ENCODE results near the gene ARHGAP22. TPM values are rescaled to one million over a fixed set of nuclear protein-coding genes. Genes with fewer than 3 reads are reported as not detected.
A peak's percentile ranks its signal among the peaks of the same experiment; 100 is the strongest.

The ARHGAP22 gene
- total RNA-seq, 3 donors from 2014 or later (not counting 1 experiment from before 2014, with no cell fraction given) = 0.21 to 0.40 TPM; not detected in 1

DNA sequence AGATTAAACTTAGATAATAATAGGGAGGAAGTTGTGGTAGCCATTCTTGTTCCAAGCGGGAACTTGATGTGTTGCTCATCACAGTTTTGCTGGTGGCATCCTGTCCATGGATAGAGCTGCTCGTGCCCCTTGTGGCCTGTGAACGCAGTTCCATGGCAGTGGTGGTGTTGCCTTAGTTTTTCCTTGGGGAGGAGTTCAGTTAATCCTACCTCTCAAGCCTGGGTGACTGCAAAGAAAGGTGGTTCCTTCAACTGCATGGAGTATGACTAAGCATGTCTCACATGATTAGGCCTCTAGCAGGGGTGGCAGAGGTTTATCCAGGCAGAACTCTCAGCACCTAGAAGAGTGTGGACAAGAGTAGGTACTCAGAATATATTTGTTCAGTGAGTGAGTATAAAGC lies 198.7 kb downstream of the ARHGAP22 start:
- intact Hi-C loops (cut with micrococcal nuclease) = no loop called here
- Mint-ChIP-seq H3K9me3 (no peaks in the 10 kb centered on the region), H3K4me1 (peaks cover 0 to 4% of the 10 kb centered on the region in 2 donors), H3K36me3 (no peaks in the 10 kb centered on the region), H3K4me3 (no peak overlapping the region), H3K27ac (no peak overlapping the region), H3K27me3 (ENCODE audit: low read depth in 2 of 2) (no peaks in the 10 kb centered on the region)
- no peaks in the 10 kb centered on the region for H3K27me3 ChIP-seq (ENCODE audit: control insufficient read depth, insufficient read depth, low read length)
- DNase-seq (no peak), ATAC-seq (no peak)
- H3K36me3 ChIP-seq (ENCODE audit: control insufficient read depth, insufficient read depth, low read length) = peaks cover 15% of the 10 kb centered on the region
- H3K4me3 ChIP-seq (ENCODE audit: low read length) = no peak overlapping the region
- no peaks in the 10 kb centered on the region for H3K9me3 ChIP-seq (ENCODE audit: control insufficient read depth, insufficient read depth, low read length)
- H3K4me1 ChIP-seq (ENCODE audit: control insufficient read depth, insufficient read depth, low read length) = no peaks in the 10 kb centered on the region
- 72% methylated on average over 3 of the region's 3 CpGs for WGBS (ENCODE audit: insufficient coverage)
- no peak overlapping the region for H3K27ac ChIP-seq (ENCODE audit: low read length)
- TF ChIP-seq, protein P1, sequence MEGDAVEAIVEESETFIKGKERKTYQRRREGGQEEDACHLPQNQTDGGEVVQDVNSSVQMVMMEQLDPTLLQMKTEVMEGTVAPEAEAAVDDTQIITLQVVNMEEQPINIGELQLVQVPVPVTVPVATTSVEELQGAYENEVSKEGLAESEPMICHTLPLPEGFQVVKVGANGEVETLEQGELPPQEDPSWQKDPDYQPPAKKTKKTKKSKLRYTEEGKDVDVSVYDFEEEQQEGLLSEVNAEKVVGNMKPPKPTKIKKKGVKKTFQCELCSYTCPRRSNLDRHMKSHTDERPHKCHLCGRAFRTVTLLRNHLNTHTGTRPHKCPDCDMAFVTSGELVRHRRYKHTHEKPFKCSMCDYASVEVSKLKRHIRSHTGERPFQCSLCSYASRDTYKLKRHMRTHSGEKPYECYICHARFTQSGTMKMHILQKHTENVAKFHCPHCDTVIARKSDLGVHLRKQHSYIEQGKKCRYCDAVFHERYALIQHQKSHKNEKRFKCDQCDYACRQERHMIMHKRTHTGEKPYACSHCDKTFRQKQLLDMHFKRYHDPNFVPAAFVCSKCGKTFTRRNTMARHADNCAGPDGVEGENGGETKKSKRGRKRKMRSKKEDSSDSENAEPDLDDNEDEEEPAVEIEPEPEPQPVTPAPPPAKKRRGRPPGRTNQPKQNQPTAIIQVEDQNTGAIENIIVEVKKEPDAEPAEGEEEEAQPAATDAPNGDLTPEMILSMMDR (IDR thresholded peaks at IDR 0.05) = no peak

DNA sequence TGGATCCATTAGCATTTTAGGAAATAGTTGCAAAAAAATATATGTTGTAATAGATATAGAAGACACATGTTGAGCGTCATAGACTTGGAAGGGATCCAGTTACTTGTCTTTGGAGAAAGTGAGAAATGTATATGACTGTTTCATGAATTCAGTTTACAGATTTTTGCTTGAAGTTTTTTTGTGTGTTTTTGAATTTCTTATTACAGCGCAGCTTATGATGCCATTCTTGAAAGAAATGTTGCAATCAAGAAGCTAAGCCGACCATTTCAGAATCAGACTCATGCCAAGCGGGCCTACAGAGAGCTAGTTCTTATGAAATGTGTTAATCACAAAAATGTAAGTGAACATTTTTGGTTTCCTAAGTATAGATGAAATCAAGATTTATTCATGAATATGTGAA lies 200.2 kb downstream of the ARHGAP22 start:
- Mint-ChIP-seq H3K36me3 (no peaks in the 10 kb centered on the region), H3K9me3 (no peaks in the 10 kb centered on the region), H3K4me1 (peaks cover 13 to 17% of the 10 kb centered on the region in 2 donors), H3K4me3 (no peak overlapping the region), H3K27me3 (ENCODE audit: low read depth in 2 of 2) (no peaks in the 10 kb centered on the region), H3K27ac (no peak overlapping the region)
- Histone ChIP-seq H3K36me3 (ENCODE audit: control insufficient read depth, insufficient read depth, low read length) (peaks cover 5% of the 10 kb centered on the region), H3K4me3 (ENCODE audit: low read length) (no peak overlapping the region), H3K27ac (ENCODE audit: low read length) (no peak overlapping the region), H3K27me3 (ENCODE audit: control insufficient read depth, insufficient read depth, low read length) (no peaks in the 10 kb centered on the region), H3K9me3 (ENCODE audit: control insufficient read depth, insufficient read depth, low read length) (no peaks in the 10 kb centered on the region), H3K4me1 (ENCODE audit: control insufficient read depth, insufficient read depth, low read length) (no peaks in the 10 kb centered on the region)
- 94% methylated on average over 4 of the region's 4 CpGs for WGBS (ENCODE audit: insufficient coverage)
- intact Hi-C loops (cut with micrococcal nuclease) = no loop called here
- TF ChIP-seq, protein P1 (IDR thresholded peaks at IDR 0.05) = no peak
- no peak for DNase-seq
- ATAC-seq = no peak

DNA sequence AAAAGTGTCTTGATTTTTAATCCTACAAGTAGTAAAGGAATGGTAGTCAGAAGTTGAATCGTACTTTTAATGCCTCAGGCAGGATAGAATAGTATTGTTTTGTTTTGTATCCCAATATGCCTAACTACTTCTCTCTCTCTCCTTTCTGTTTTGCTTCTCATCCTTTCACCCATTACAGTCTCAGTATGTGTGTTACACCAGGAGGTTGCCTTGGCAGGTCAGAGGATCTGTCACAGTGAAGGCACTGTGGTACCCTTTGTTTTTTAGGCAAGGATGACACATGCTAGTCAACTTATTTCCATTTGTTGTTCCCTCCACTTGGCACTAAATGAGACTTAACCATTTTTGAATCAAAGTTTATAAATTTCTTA lies 204.0 kb downstream of the ARHGAP22 start:
- Mint-ChIP-seq H3K4me1 (peaks cover 26 to 29% of the 10 kb centered on the region in 2 donors), H3K27me3 (ENCODE audit: low read depth in 2 of 2) (no peaks in the 10 kb centered on the region), H3K4me3 (no peak overlapping the region), H3K36me3 (no peaks in the 10 kb centered on the region), H3K27ac (peak overlapping the region in 1 of 2 donors; percentile 47), H3K9me3 (no peaks in the 10 kb centered on the region)
- no peak for DNase-seq
- no CpG with 5 or more reads among the region's 1 CpG for WGBS (ENCODE audit: insufficient coverage)
- Histone ChIP-seq H3K4me3 (ENCODE audit: low read length) (no peak overlapping the region), H3K36me3 (ENCODE audit: control insufficient read depth, insufficient read depth, low read length) (peaks cover 2% of the 10 kb centered on the region), H3K27me3 (ENCODE audit: control insufficient read depth, insufficient read depth, low read length) (no peaks in the 10 kb centered on the region), H3K9me3 (ENCODE audit: control insufficient read depth, insufficient read depth, low read length) (no peaks in the 10 kb centered on the region), H3K4me1 (ENCODE audit: control insufficient read depth, insufficient read depth, low read length) (no peaks in the 10 kb centered on the region), H3K27ac (ENCODE audit: low read length) (no peak overlapping the region)
- intact Hi-C loops (cut with micrococcal nuclease) = no loop called here
- no peak for ATAC-seq
- TF ChIP-seq, protein P1 (IDR thresholded peaks at IDR 0.05) = no peak

DNA sequence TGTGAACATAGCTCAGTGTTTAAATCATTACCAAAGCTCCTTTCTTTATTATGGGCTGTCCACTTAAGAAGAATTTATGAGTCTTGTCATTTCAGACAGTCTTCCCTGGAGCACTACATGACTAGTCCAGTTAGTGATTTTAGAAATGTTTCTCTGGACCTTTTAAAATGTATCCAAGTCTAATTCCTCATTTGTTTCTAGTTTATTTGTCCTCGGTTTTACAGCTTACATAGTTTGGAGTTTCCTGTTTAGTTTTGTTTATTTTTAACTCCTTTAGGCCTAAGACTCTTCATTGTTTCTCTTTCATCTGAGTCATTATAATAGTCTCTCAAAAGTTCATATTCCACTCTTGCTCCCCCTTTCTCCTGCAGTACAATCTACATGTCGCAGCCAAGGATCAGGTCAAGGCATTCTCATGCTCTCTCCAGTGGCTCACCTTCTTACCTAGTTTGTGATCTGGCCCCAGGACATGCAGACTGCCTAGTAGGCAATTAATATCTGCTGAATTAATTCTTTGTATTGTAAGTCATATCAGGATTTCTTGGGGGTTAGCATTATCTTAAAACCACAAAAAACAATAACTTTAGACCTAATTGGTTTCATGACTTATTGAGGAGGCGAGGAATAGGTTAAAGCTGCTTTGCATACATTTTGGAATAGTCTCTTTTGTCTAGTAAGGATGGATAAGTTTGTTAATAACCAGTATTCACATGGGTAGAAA lies 204.6 kb downstream of the ARHGAP22 start:
- H3K4me3 Mint-ChIP-seq = no peak overlapping the region
- Histone ChIP-seq H3K9me3 (ENCODE audit: control insufficient read depth, insufficient read depth, low read length) (no peaks in the 10 kb centered on the region), H3K4me1 (ENCODE audit: control insufficient read depth, insufficient read depth, low read length) (no peaks in the 10 kb centered on the region), H3K36me3 (ENCODE audit: control insufficient read depth, insufficient read depth, low read length) (no peaks in the 10 kb centered on the region), H3K4me3 (ENCODE audit: low read length) (no peak overlapping the region), H3K27ac (ENCODE audit: low read length) (no peak overlapping the region), H3K27me3 (ENCODE audit: control insufficient read depth, insufficient read depth, low read length) (no peaks in the 10 kb centered on the region)
- DNase-seq = no peak
- H3K4me1 Mint-ChIP-seq = peaks cover 27% of the 10 kb centered on the region in 2 donors
- peak overlapping the region in 1 of 2 donors; percentile 47 for H3K27ac Mint-ChIP-seq
- H3K36me3 Mint-ChIP-seq = no peaks in the 10 kb centered on the region
- H3K9me3 Mint-ChIP-seq = no peaks in the 10 kb centered on the region
- TF ChIP-seq, protein P1 (IDR thresholded peaks at IDR 0.05) = no peak
- ATAC-seq = no peak
- 97% methylated on average over 2 of the region's 3 CpGs for WGBS (ENCODE audit: insufficient coverage)
- H3K27me3 Mint-ChIP-seq (ENCODE audit: low read depth in 2 of 2) = no peaks in the 10 kb centered on the region
- intact Hi-C loops (cut with micrococcal nuclease) = no loop called here
